ENCODE measurements around the gene IGF1R. TPM values are rescaled to one million over a fixed set of nuclear protein-coding genes. Genes with fewer than 3 reads are reported as not detected.

The IGF1R gene
- total and polyA plus RNA-seq, 2 experiments from 2014 or later: 10.8 to 42.9 TPM

GRCh38 chr15:98775498-98776230, 127.3 kb downstream of the IGF1R start:
- H3K36me3 ChIP-seq (replicated peaks; ENCODE audit: insufficient read depth, low read depth): no peaks in the 10 kb centered on the region
- peaks cover 11% of the 10 kb centered on the region for H4K20me1 ChIP-seq (ENCODE audit: insufficient read depth, poor library complexity, severe bottlenecking)
- H3K27me3 ChIP-seq: no peaks in the 10 kb centered on the region
- H3K9me2 ChIP-seq (replicated peaks; ENCODE audit: insufficient read depth): no peaks in the 10 kb centered on the region
- no peak overlapping the region for H3K4me2 ChIP-seq
- DNase-seq (ENCODE audit: low spot score): no peak
- peak overlapping the region; percentile 18 for H3K27ac ChIP-seq
- no peak overlapping the region for H2AFZ ChIP-seq
- H3K4me3 ChIP-seq: no peak overlapping the region
- no peaks in the 10 kb centered on the region for H3K9me3 ChIP-seq (ENCODE audit: low read depth)
- WGBS (ENCODE audit: low lambda C conversion rate, missing lambda C conversion rate): 92% methylated on average over 7 of the region's 7 CpGs
- no peak for TF ChIP-seq EZH2phosphoT487 (IDR thresholded peaks at IDR 0.05; ENCODE audit: low read depth, severe bottlenecking, unreplicated experiment)
- TF ChIP-seq CTCF (IDR thresholded peaks at IDR 0.05; ENCODE audit: poor library complexity): no peak
- TF ChIP-seq EZH2 (IDR thresholded peaks at IDR 0.05; ENCODE audit: borderline replicate concordance): no peak
- H3K79me2 ChIP-seq: peaks cover 80% of the 10 kb centered on the region
- H3K4me1 ChIP-seq (ENCODE audit: insufficient read depth): peaks cover 26% of the 10 kb centered on the region

GRCh38 chr15:98776607-98777281, 128.4 kb downstream of the IGF1R start:
- Histone ChIP-seq H3K4me3 (no peak overlapping the region), H3K79me2 (peaks cover 83% of the 10 kb centered on the region), H4K20me1 (ENCODE audit: insufficient read depth, poor library complexity, severe bottlenecking) (peaks cover 5% of the 10 kb centered on the region), H3K27me3 (no peaks in the 10 kb centered on the region), H3K36me3 (replicated peaks; ENCODE audit: insufficient read depth, low read depth) (no peaks in the 10 kb centered on the region), H3K4me2 (peak overlapping the region; percentile 38), H2AFZ (no peak overlapping the region), H3K9me3 (ENCODE audit: low read depth) (no peaks in the 10 kb centered on the region), H3K4me1 (ENCODE audit: insufficient read depth) (peaks cover 19% of the 10 kb centered on the region), H3K27ac (peak overlapping the region; percentile 87), H3K9me2 (replicated peaks; ENCODE audit: insufficient read depth) (no peaks in the 10 kb centered on the region)
- DNase-seq (ENCODE audit: low spot score): peak; percentile 60
- WGBS (ENCODE audit: low lambda C conversion rate, missing lambda C conversion rate): 43% methylated on average over 16 of the region's 16 CpGs
- no peak for TF ChIP-seq EZH2 (IDR thresholded peaks at IDR 0.05; ENCODE audit: borderline replicate concordance)
- no peak for TF ChIP-seq CTCF (IDR thresholded peaks at IDR 0.05; ENCODE audit: poor library complexity)
- TF ChIP-seq EZH2phosphoT487 (IDR thresholded peaks at IDR 0.05; ENCODE audit: low read depth, severe bottlenecking, unreplicated experiment): no peak

GRCh38 chr15:98777426-98777825, 129.1 kb downstream of the IGF1R start:
- H3K9me3 ChIP-seq (ENCODE audit: low read depth): no peaks in the 10 kb centered on the region
- H3K79me2 ChIP-seq: peaks cover 85% of the 10 kb centered on the region
- H3K9me2 ChIP-seq (replicated peaks; ENCODE audit: insufficient read depth): no peaks in the 10 kb centered on the region
- no peak for TF ChIP-seq CTCF (IDR thresholded peaks at IDR 0.05; ENCODE audit: poor library complexity)
- TF ChIP-seq EZH2 (IDR thresholded peaks at IDR 0.05; ENCODE audit: borderline replicate concordance): no peak
- TF ChIP-seq EZH2phosphoT487 (IDR thresholded peaks at IDR 0.05; ENCODE audit: low read depth, severe bottlenecking, unreplicated experiment): no peak
- DNase-seq (ENCODE audit: low spot score): no peak
- peak overlapping the region; percentile 38 for H3K4me2 ChIP-seq
- 86% methylated on average over 9 of the region's 9 CpGs for WGBS (ENCODE audit: low lambda C conversion rate, missing lambda C conversion rate)
- H3K4me1 ChIP-seq (ENCODE audit: insufficient read depth): peaks cover 12% of the 10 kb centered on the region
- no peaks in the 10 kb centered on the region for H3K36me3 ChIP-seq (replicated peaks; ENCODE audit: insufficient read depth, low read depth)
- no peak overlapping the region for H3K4me3 ChIP-seq
- peaks cover 5% of the 10 kb centered on the region for H4K20me1 ChIP-seq (ENCODE audit: insufficient read depth, poor library complexity, severe bottlenecking)
- peak overlapping the region; percentile 87 for H3K27ac ChIP-seq
- no peak overlapping the region for H2AFZ ChIP-seq
- H3K27me3 ChIP-seq: no peaks in the 10 kb centered on the region
